Natural killer cell (primary cell): ENCODE data around the gene GABBR2. TPM values are rescaled to one million over a fixed set of nuclear protein-coding genes. Genes with fewer than 3 reads are reported as not detected.

Source experiments
- ATAC-seq, 3 donors: fragments of 150-1000 bp in 2 of 3; fragments of 200-7000 bp in 1 of 3; cut with Tn5 transposase; 1 replicate in 1 of 3; 2 replicates in 2 of 3; pipeline ENCODE4 v1.10.0; 2021; ENCODE audit warnings: mild to moderate bottlenecking in 2 of 3, moderate library complexity in 2 of 3
- DNase-seq, 2 donors: peaks; one replicate each; pipeline versions ENCODE4 v3.0.0 to v3.0.0-alpha.2; 2013 to 2021; ENCODE audit warnings: mixed read lengths in 1 of 2
- H3K27ac ChIP-seq: one replicate; pipeline ENCODE4 v1.5.1; 2013; ENCODE audit warnings: mild to moderate bottlenecking, low read length
- H3K27me3 ChIP-seq: one replicate; pipeline ENCODE4 v1.6.1; 2013; ENCODE audit warnings: low read length; ENCODE audit not compliant: control insufficient read depth, insufficient read depth
- H3K36me3 ChIP-seq: one replicate; pipeline ENCODE4 v1.6.1; 2013; ENCODE audit warnings: low read length; ENCODE audit not compliant: control insufficient read depth, insufficient read depth
- H3K4me1 ChIP-seq: one replicate; pipeline ENCODE4 v1.6.1; 2013; ENCODE audit warnings: low read length; ENCODE audit not compliant: control insufficient read depth, insufficient read depth
- H3K4me3 ChIP-seq: one replicate; pipeline ENCODE4 v1.5.1; 2013; ENCODE audit warnings: low read length
- H3K9me3 ChIP-seq: one replicate; pipeline ENCODE4 v1.6.1; 2013; ENCODE audit warnings: low read length; ENCODE audit not compliant: control insufficient read depth, insufficient read depth
- H3K27ac Mint-ChIP-seq, 2 donors: one replicate each; pipeline ENCODE4 v1.8.0; 2022; ENCODE audit warnings: mild to moderate bottlenecking in 2 of 2, mixed read lengths in 2 of 2, moderate library complexity in 1 of 2
- H3K27me3 Mint-ChIP-seq, 2 donors: one replicate each; pipeline ENCODE4 v1.8.0; 2022; ENCODE audit warnings: low read depth in 2 of 2, mixed read lengths in 2 of 2
- H3K36me3 Mint-ChIP-seq: one replicate; pipeline ENCODE4 v1.8.0; 2022; ENCODE audit warnings: mixed read lengths
- H3K4me1 Mint-ChIP-seq, 2 donors: one replicate each; pipeline ENCODE4 v1.8.0; 2022; ENCODE audit warnings: mixed read lengths in 2 of 2
- H3K4me3 Mint-ChIP-seq: one replicate; pipeline ENCODE4 v1.8.0; 2022; ENCODE audit warnings: mild to moderate bottlenecking, moderate library complexity, mixed read lengths
- H3K9me3 Mint-ChIP-seq, 2 donors: one replicate each; pipeline ENCODE4 v1.8.0; 2022; ENCODE audit warnings: mixed read lengths in 2 of 2
- WGBS: methylation state at CpG from one replicate; pipeline ENCODE4 v1.1.7; 2013; ENCODE audit warnings: missing lambda C conversion rate; ENCODE audit not compliant: insufficient coverage; 5-methylcytosine and 5-hydroxymethylcytosine counted together
- intact Hi-C: fragments of 100-400 bp; cut with micrococcal nuclease; formaldehyde crosslinking; loops from one replicate; pipeline ENCODE4 v1.14.2; 2022
- total RNA-seq, 4 donors: library from RNA; stranded (reverse); fragments of 120-200 nt in 1 of 4; gene quantifications; one replicate each; pipeline versions ENCODE4 v1.2.3 to v1.2.4, GENCODE V29; 2013 to 2022
- TF ChIP-seq, protein P1 (sequence below): fragments of 200-600 bp; IDR thresholded peaks from one replicate; pipeline ENCODE4 v1.8.0; 2022; ENCODE audit warnings: antibody characterized with exemption

Gene GABBR2
- total RNA-seq, 3 donors from 2014 or later (not counting 1 experiment from before 2014, with no cell fraction given): not detected

DNA sequence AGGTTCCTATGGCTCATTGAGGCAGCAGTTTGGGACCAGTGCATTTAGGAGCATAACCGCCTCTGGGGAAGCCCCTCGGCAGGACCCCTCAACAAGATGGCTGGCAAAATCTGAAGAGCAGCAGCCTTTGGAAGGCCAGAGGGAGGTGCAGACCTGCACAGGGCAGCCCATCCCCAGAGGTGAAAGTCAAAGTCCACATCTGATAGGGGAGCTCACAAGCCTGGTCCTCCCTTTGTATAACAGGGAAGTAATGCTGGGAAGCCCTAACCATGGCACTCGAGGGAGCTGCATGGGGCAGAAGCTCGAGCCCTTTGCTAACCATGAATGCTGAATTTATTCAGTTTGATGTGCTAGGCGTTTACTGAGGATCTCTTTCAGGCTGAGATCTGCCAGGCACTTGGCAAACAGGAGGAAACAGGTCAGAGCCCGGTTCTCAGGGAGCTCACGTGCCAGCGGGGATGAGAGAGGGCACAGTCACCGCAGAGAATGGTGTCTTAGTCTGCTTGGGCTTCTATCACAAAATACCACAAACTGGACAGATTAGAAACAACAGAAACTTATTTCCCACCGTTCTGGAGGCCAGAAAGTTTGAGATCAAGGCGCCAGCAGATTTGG, 114.1 kb downstream of the GABBR2 start:
- intact Hi-C loops: no loop called here
- Mint-ChIP-seq H3K27me3 (peaks cover 0 to 13% of the 10 kb centered on the region in 2 donors), H3K36me3 (no peaks in the 10 kb centered on the region), H3K9me3 (no peaks in the 10 kb centered on the region), H3K4me1 (no peaks in the 10 kb centered on the region), H3K4me3 (no peak overlapping the region), H3K27ac (no peak overlapping the region)
- TF ChIP-seq, protein P1, sequence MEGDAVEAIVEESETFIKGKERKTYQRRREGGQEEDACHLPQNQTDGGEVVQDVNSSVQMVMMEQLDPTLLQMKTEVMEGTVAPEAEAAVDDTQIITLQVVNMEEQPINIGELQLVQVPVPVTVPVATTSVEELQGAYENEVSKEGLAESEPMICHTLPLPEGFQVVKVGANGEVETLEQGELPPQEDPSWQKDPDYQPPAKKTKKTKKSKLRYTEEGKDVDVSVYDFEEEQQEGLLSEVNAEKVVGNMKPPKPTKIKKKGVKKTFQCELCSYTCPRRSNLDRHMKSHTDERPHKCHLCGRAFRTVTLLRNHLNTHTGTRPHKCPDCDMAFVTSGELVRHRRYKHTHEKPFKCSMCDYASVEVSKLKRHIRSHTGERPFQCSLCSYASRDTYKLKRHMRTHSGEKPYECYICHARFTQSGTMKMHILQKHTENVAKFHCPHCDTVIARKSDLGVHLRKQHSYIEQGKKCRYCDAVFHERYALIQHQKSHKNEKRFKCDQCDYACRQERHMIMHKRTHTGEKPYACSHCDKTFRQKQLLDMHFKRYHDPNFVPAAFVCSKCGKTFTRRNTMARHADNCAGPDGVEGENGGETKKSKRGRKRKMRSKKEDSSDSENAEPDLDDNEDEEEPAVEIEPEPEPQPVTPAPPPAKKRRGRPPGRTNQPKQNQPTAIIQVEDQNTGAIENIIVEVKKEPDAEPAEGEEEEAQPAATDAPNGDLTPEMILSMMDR: no peak
- H3K27me3 ChIP-seq: no peaks in the 10 kb centered on the region
- H3K4me3 ChIP-seq: no peak overlapping the region
- no peaks in the 10 kb centered on the region for H3K36me3 ChIP-seq
- WGBS: 83% methylated on average over 11 of the region's 11 CpGs
- DNase-seq: no peak
- no peak for ATAC-seq
- H3K9me3 ChIP-seq: no peaks in the 10 kb centered on the region
- no peak overlapping the region for H3K27ac ChIP-seq
- H3K4me1 ChIP-seq: no peaks in the 10 kb centered on the region

DNA sequence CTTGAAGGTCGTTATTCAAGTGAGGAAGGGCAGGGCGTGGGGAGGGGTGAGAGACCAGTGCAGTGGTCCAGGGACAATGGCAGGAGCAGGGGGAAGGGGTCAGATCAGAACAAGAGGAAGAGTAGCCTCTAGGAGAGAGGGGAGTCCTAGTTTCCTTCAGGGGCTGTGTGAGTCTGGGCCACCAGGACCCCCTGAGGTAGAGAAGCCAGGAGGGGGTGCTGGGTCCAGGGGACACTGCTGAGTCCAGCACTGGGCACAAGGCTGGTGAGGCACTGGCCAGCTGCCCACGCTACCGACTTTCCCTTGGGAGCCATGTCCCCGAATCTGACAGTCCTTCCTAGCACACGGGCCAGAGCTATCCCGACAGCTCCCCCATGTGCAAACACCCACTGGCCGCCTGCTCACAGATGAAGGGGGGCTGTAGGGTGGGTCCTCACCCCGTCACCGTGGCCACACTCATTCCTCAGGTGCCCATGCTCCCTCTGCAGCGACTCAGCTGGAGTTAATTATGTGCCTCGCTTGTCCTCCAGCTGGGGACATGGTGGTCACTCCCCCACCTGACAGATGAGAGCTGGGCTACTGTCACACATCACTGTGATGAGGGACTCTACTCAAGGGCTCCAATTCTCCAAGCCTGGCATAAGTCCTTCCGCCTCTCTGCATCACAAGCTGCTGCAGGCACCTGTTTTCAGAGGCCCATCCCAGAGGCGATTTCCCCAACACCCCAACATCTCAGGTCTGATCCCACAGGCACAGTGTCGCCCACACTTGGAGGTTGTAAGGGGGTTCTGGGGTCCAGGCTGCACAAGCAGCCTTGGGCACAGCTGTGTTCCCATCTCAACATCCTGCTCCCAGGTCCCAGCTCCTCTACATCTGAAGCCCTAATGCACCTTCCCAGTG, 115.1 kb downstream of the GABBR2 start:
- H3K27me3 ChIP-seq: no peaks in the 10 kb centered on the region
- H3K4me3 ChIP-seq: no peak overlapping the region
- ATAC-seq: no peak
- DNase-seq: no peak
- intact Hi-C loops: no loop called here
- Mint-ChIP-seq H3K4me1 (no peaks in the 10 kb centered on the region), H3K36me3 (no peaks in the 10 kb centered on the region), H3K27me3 (peaks cover 0 to 16% of the 10 kb centered on the region in 2 donors), H3K4me3 (no peak overlapping the region), H3K9me3 (no peaks in the 10 kb centered on the region), H3K27ac (no peak overlapping the region)
- no peaks in the 10 kb centered on the region for H3K9me3 ChIP-seq
- WGBS: 87% methylated on average over 14 of the region's 15 CpGs
- TF ChIP-seq, protein P1: no peak
- H3K36me3 ChIP-seq: no peaks in the 10 kb centered on the region
- no peaks in the 10 kb centered on the region for H3K4me1 ChIP-seq
- no peak overlapping the region for H3K27ac ChIP-seq

GRCh38 chr9:98591696-98592095, 117.0 kb downstream of the GABBR2 start:
- 92% methylated on average over 3 of the region's 3 CpGs for WGBS
- Mint-ChIP-seq H3K9me3 (no peaks in the 10 kb centered on the region), H3K27me3 (peaks cover 9 to 22% of the 10 kb centered on the region in 2 donors), H3K27ac (no peak overlapping the region), H3K4me1 (no peaks in the 10 kb centered on the region), H3K4me3 (no peak overlapping the region), H3K36me3 (no peaks in the 10 kb centered on the region)
- Histone ChIP-seq H3K36me3 (no peaks in the 10 kb centered on the region), H3K4me1 (no peaks in the 10 kb centered on the region), H3K9me3 (no peaks in the 10 kb centered on the region), H3K27ac (no peak overlapping the region), H3K27me3 (no peaks in the 10 kb centered on the region), H3K4me3 (no peak overlapping the region)
- TF ChIP-seq, protein P1: no peak
- DNase-seq: no peak
- no peak for ATAC-seq
- intact Hi-C loops: no loop called here
